ENCODE measurements around the gene PABPC1L. TPM values are rescaled to one million over a fixed set of nuclear protein-coding genes. Genes with fewer than 3 reads are reported as not detected.

PABPC1L gene
- total RNA-seq: 30.0 TPM

GRCh38 chr20:44909872-44910689 lies at the start of gene PABPC1L:
TSS of gene PABPC1L (plus strand) at chr20:44910060. CDS start at chr20:44910144, 84 bp downstream.

GRCh38 chr20:44885392-44886265 lies 24.2 kb upstream of the PABPC1L start, which contains the start of gene YWHAB:
TSS of gene YWHAB (plus strand) at chr20:44885705. CDS start at chr20:44901534, 15,829 bp downstream.

GRCh38 chr20:44960103-44960852 lies 50.4 kb downstream of the PABPC1L start, which contains the start of gene TOMM34:
TSS of gene TOMM34 (minus strand) at chr20:44960397. CDS start at chr20:44960333, 64 bp downstream.

GRCh38 chr20:44966030-44966961 lies 56.4 kb downstream of the PABPC1L start, which contains the start of gene STK4:
TSS of gene STK4 (plus strand) at chr20:44966512. CDS start at chr20:44966569, 57 bp downstream.

Other genes starting within 250 kb of the PABPC1L start
- gene CCN5, start 194.7 kb upstream of the PABPC1L start, total RNA-seq: not detected
- gene KCNK15, start 164.2 kb upstream of the PABPC1L start, total RNA-seq: 0.23 TPM
- gene RIMS4, start 99.5 kb upstream of the PABPC1L start, total RNA-seq: 1.1 TPM
- 97.3 TPM for gene YWHAB, start 24.4 kb upstream of the PABPC1L start, total RNA-seq
- gene TOMM34, start 50.3 kb downstream of the PABPC1L start, total RNA-seq: 15.5 TPM
- gene STK4, start 56.5 kb downstream of the PABPC1L start, total RNA-seq: 26.6 TPM
- 0.76 TPM for gene KCNS1, start 191.1 kb downstream of the PABPC1L start, total RNA-seq
- gene WFDC5, start 205.1 kb downstream of the PABPC1L start, total RNA-seq: not detected
- gene WFDC12, start 214.4 kb downstream of the PABPC1L start, total RNA-seq: not detected